Suprapubic skin (tissue), 4 donors: ENCODE data around the gene GDF2. TPM values are rescaled to one million over a fixed set of nuclear protein-coding genes. Genes with fewer than 3 reads are reported as not detected.
A peak's percentile ranks its signal among the peaks of the same experiment; 100 is the strongest.

ENCODE experiments used
- DNase-seq, 2 donors: peaks; one replicate each; pipeline ENCODE4 v3.0.0-alpha.2; 2019; ENCODE audit warnings: low spot score in 2 of 2
- H3K27ac ChIP-seq: fragments of 200-600 bp; sonication (generic); one replicate; pipeline ENCODE4 v1.5.1; 2019
- H3K27me3 ChIP-seq: fragments of 200-600 bp; sonication (generic); one replicate; pipeline ENCODE4 v1.5.1; 2019
- H3K36me3 ChIP-seq: fragments of 200-600 bp; sonication (generic); one replicate; pipeline ENCODE4 v1.5.1; 2019
- H3K4me1 ChIP-seq: fragments of 200-600 bp; sonication (generic); one replicate; pipeline ENCODE4 v1.5.1; 2019
- H3K4me3 ChIP-seq: fragments of 200-600 bp; sonication (generic); one replicate; pipeline ENCODE4 v1.5.1; 2019; ENCODE audit warnings: mild to moderate bottlenecking
- H3K9me3 ChIP-seq: fragments of 200-600 bp; sonication (generic); one replicate; pipeline ENCODE4 v1.5.1; 2019
- CTCF ChIP-seq, 2 donors: fragments of 200-600 bp in 1 of 2; fragments of 450-650 bp in 1 of 2; sonication (generic) in 1 of 2; IDR thresholded peaks; one replicate each; pipeline ENCODE4 v1.5.1; 2016 to 2019; ENCODE audit warnings: antibody characterized with exemption in 2 of 2, mild to moderate bottlenecking in 1 of 2, moderate library complexity in 1 of 2
- EP300 ChIP-seq: sonication (generic); formaldehyde crosslinking; IDR thresholded peaks from one replicate; pipeline ENCODE4 v1.6.1; 2017; ENCODE audit warnings: antibody characterized with exemption
- POLR2A ChIP-seq, 2 donors: fragments of 450-650 bp; IDR thresholded peaks; one replicate each; pipeline ENCODE4 v1.6.1; 2017; ENCODE audit warnings: antibody characterized with exemption in 2 of 2, mild to moderate bottlenecking in 2 of 2, moderate library complexity in 2 of 2
- POLR2AphosphoS5 ChIP-seq, 3 donors: sonication (generic); formaldehyde crosslinking; IDR thresholded peaks; one replicate each; pipeline ENCODE4 v1.6.1; 2017; ENCODE audit warnings: antibody characterized with exemption in 3 of 3
- WGBS: methylation state at CpG from one replicate; pipeline ENCODE4 v1.1.5; 2018; 5-methylcytosine and 5-hydroxymethylcytosine counted together
- total RNA-seq, 4 donors: library from RNA; depleted of rRNA; stranded (reverse); fragments of >200 nt; gene quantifications; one replicate each; pipeline ENCODE4 v1.1.0, GENCODE V29; 2016

GDF2 gene
- total RNA-seq, 4 donors from 2014 or later, result not detected

DNA sequence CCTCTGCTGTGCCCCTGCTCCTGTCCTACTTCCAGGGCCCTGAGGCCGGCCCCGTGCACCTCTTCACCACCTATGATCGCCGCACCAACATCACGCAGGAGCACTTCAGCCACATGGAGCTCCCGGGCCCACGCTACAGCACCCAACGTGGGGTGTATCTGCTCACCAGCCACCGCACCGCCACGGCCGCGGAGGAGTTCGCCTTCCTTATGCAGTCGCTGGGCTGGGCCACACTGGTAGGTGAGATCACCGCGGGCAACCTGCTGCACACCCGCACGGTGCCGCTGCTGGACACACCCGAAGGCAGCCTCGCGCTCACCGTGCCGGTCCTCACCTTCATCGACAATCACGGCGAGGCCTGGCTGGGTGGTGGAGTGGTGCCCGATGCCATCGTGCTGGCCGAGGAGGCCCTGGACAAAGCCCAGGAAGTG is 27.7 kb downstream of the GDF2 start:
- Histone ChIP-seq H3K4me3 (no peak overlapping the region), H3K9me3 (no peaks in the 10 kb centered on the region), H3K4me1 (no peaks in the 10 kb centered on the region), H3K36me3 (no peaks in the 10 kb centered on the region), H3K27me3 (no peaks in the 10 kb centered on the region), H3K27ac (no peak overlapping the region)
- peak in 1 of 2 donors; percentile 53 for DNase-seq
- 93% methylated on average over 22 of the region's 31 CpGs for WGBS
- TF ChIP-seq EP300 (no peak), POLR2AphosphoS5 (IDR thresholded peaks at IDR 0.05) (no peak), CTCF (IDR thresholded peaks at IDR 0.05) (no peak), POLR2A (IDR thresholded peaks at IDR 0.05) (no peak)

DNA sequence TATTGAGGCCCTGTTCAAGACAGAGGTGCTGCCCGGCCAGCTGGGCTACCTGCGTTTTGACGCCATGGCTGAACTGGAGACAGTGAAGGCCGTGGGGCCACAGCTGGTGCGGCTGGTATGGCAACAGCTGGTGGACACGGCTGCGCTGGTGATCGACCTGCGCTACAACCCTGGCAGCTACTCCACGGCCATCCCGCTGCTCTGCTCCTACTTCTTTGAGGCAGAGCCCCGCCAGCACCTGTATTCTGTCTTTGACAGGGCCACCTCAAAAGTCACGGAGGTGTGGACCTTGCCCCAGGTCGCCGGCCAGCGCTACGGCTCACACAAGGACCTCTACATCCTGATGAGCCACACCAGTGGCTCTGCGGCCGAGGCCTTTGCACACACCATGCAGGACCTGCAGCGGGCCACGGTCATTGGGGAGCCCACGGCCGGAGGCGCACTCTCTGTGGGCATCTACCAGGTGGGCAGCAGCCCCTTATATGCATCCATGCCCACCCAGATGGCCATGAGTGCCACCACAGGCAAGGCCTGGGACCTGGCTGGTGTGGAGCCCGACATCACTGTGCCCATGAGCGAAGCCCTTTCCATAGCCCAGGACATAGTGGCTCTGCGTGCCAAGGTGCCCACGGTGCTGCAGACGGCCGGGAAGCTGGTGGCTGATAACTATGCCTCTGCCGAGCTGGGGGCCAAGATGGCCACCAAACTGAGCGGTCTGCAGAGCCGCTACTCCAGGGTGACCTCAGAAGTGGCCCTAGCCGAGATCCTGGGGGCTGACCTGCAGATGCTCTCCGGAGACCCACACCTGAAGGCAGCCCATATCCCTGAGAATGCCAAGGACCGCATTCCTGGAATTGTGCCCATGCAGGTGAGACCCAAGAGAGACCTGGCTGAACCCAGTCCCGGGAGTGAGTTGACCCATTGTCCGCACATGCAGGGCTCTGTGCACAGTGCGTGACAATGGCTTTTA is 28.7 kb downstream of the GDF2 start:
- Histone ChIP-seq H3K27me3 (no peaks in the 10 kb centered on the region), H3K4me1 (no peaks in the 10 kb centered on the region), H3K36me3 (no peaks in the 10 kb centered on the region), H3K27ac (no peak overlapping the region), H3K4me3 (no peak overlapping the region), H3K9me3 (no peaks in the 10 kb centered on the region)
- DNase-seq, result peak; percentile 47 to 72
- 93% methylated on average over 27 of the region's 39 CpGs for WGBS
- TF ChIP-seq CTCF (IDR thresholded peaks at IDR 0.05) (no peak), POLR2A (IDR thresholded peaks at IDR 0.05) (no peak), POLR2AphosphoS5 (IDR thresholded peaks at IDR 0.05) (no peak), EP300 (no peak)

GRCh38 chr10:47351899-47352815 is 29.9 kb downstream of the GDF2 start:
- Histone ChIP-seq H3K4me1 (no peaks in the 10 kb centered on the region), H3K9me3 (no peaks in the 10 kb centered on the region), H3K27ac (no peak overlapping the region), H3K27me3 (no peaks in the 10 kb centered on the region), H3K4me3 (no peak overlapping the region), H3K36me3 (no peaks in the 10 kb centered on the region)
- TF ChIP-seq EP300 (no peak), POLR2A (IDR thresholded peaks at IDR 0.05) (no peak), CTCF (IDR thresholded peaks at IDR 0.05) (no peak), POLR2AphosphoS5 (IDR thresholded peaks at IDR 0.05) (no peak)
- 92% methylated on average over 13 of the region's 14 CpGs for WGBS
- DNase-seq, result peak in 1 of 2 donors; percentile 49

GRCh38 chr10:47353351-47353750 is 31.1 kb downstream of the GDF2 start:
- H3K27me3 ChIP-seq, result no peaks in the 10 kb centered on the region
- TF ChIP-seq POLR2AphosphoS5 (IDR thresholded peaks at IDR 0.05) (no peak), POLR2A (IDR thresholded peaks at IDR 0.05) (no peak), EP300 (no peak), CTCF (IDR thresholded peaks at IDR 0.05) (no peak)
- peak; percentile 33 to 65 for DNase-seq
- no peak overlapping the region for H3K27ac ChIP-seq
- H3K9me3 ChIP-seq, result no peaks in the 10 kb centered on the region
- no peaks in the 10 kb centered on the region for H3K4me1 ChIP-seq
- WGBS, result 92% methylated on average over 6 of the region's 6 CpGs
- no peak overlapping the region for H3K4me3 ChIP-seq
- H3K36me3 ChIP-seq, result no peaks in the 10 kb centered on the region
